ENCODE measurements around the gene KLHL3.

The KLHL3 gene

DNA sequence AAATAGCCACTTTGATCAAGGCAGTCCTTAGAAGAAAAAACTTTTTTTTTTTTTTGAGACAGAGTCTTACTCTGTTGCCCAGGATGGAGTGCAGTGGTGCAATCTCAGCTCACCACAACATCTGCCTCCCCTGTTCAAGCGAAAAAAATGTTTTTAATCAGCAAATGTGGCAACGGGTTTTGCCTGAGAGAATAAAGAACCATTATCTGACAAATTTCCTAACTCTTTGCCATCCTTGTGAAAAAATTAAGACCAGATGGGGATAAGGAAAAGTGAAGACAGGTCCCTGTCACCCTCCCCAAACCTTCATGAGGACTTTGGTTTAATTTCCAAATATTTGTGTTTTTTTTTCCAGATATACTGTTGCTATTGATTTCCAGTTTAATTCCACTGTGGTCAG is 129.5 kb downstream of the KLHL3 start:
- DNase-seq, result no peak

DNA sequence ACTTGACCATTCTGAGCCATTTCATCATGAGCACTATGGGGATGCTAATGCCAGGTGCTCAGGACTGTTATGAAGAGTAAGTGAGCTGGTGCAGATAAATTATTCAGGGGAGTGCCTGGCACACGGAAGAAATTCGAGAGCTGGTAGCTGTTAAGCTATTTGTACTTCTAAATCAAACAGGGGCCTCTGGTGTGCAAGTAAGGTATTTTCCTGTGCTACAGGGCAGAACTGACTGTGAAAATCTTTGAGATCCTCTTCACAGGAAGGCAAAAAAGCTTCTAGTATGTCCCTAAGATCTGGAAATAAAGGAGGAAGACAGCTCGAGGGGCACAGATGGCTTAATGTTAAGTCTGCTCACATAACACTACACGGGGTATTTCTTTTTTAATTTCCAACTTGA is 130.5 kb downstream of the KLHL3 start:
- no peak for DNase-seq

DNA sequence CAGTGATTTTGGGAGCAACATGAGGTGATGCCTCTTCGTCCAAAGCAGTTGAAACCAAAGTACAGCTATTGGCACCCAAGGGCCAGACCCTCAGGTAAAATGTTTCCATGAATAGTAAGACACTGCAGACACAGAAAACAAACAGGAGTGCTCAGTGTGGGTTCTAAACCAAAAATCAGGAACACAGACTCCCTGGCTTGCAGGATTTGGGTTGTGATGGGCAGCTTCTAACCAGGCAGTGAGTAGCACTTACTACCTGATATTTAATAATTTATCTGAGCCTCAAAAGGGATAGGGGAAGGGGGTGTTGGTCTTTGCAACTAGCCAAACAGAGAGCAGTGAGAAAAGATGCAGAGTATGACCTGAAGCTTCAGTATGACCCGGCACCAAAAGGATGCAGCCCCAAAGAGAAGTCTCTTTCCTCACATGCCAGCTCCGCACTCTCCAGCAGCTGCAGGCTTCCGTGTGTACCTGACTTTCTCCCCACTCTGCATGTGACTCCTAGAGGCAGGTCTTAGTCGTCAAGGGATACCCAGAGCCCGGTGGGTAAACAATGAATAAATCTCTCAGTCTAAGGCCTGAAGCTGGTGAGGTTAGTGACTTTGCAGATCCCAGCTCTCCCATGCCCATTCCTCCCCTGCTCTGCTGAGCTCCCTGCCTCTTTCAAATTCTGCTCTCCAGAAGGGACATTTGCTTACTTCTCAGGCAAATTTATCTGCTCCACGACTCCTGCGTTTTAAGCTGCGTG is 131.4 kb downstream of the KLHL3 start:
- DNase-seq, result no peak

DNA sequence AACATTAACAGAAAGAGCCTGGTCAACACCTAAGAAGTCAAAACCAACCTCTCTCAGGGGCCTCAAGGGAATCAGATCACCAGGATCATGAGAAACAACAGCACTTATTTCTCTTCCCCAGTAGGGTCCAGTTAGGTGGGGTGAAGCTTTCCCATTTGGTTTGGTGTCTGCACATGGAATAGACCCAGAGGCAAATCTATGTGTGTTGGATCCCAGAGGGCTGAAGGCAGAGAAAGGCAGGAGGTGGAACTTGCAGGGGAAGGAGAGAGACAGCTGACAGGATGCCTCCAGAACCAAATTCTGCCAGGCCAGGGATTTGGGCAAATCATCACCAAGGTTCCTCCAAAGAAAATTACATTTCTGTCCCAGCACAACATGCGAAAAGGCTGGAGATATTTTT is 132.0 kb downstream of the KLHL3 start:
- no peak for DNase-seq

DNA sequence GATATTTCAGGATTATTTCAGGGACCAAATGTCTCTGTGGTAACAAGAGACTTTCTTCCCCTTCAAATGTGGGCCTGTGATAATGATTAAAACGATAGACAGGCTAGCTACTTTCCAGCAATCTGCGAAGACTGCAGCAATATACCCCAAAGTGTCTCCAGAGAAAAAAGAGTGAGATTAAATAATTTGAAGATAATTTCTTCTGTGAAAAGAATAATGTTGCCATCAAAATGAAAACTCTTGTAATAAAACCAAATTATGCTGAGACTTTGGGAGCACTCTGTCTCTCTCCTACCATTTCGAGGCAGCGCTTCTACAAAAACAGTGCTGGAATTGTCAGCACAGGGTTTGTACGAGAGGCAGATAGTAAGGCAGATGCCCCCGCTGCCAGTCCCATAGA is 132.5 kb downstream of the KLHL3 start:
- no peak for DNase-seq

DNA sequence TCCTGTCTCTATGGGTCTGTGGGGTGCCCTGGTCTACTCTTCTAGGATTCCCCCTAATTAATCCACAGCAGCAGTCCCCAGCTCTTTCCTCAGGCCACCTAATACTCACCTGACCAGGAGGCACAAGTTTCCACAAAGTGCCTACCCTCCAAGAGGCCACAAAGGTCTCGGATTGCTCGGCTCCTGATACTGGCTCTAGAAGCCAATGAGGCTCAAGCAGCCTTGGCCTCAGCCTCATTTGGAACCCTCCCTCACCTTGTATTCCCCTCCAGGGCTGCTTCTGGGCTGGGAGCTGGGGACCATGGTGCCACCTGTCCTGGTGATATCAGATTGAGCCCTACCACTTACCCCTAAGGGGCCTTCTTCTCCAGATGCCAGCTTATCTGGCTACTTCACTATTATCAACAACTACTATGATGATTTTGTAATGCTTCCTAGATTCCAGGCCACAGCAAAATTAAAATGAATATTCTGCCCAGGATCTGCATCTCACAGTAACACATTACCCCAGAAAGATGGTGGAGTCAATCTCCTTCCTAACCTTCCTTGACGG is 133.1 kb downstream of the KLHL3 start:
- DNase-seq, result no peak

DNA sequence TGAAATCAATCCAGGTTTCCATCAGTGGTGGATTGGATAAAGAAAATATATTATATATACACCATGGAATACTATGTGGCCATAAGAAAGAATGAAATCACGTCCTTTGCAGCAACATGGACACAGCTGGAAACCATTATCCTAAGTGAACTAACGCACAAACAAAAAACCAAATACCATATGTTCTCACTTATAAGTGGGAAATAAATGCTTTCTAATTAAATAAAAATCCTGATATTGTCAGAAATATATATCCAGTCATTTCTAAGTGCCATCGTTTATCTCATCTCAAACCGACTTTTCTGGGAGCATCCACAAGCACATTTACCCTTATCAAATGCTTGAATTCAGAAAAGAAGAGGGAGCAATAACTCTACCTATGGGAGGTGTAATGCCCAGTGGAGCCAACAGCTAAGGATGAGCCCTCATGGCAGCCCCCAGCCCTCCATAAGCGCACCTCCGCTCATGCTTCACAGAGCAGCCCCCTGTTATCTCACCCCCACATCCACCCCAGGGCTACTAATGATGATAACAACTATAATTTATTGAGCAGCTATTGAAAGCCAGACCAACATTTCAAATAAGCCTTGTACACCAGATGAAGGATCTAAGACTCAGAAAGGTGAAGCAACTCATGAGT is 135.0 kb downstream of the KLHL3 start:
- no peak for DNase-seq

DNA sequence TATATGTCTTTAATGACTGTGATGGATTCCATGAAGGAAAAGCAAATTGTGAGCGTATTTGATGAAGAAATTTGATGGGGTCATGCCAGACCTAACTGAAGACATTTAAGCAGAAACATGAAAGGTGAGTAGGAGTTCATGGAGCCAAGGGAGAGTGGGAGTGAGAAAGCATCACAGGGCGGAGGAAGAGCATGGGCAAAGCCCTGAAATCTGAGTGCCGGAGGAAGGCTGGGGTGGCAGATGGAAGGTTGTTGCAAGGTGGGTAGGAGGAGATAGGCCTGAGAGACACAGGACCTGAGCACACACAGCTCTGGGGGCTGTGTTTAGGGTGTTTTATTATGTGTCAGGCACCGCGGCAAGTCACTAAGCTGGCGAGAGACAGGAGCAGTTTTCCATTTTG is 136.4 kb downstream of the KLHL3 start:
- no peak for DNase-seq

DNA sequence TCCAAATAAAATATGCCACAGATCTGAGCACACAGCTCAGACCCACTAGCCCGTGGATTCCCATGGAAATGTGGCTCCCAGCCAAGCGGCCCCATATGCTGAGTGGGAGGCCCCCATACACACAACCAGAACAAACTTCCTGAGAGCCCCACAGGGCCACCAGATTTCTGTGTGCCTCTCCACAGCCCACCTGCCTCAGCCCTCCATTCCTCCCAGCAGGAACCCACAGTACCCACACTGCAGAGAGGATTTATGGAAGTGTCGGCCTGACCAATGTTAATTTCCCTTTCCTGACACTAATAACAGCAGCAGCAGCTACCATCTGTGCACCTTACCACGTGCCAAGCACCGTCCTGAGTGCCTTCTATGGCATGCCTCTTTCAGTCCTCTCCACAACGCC is 137.5 kb downstream of the KLHL3 start:
- DNase-seq, result no peak

DNA sequence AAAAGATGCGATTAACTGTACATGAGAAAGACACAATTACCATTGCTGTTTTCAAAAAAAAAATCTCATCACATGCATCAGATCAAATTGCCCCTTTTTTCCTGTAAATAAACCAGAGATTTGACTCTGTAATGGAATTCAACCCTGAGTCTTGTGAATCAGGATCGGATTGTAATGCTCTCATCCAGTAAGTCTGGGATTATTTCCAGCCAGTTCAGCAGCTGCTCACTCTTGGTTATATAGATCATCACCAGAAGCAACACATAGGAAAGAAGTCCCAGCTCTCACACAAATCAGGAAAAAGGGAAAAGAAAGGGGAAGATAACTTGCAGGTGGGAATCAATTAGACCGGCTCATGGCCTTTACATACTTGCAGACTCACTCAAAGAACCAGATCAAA is 138.9 kb downstream of the KLHL3 start:
- DNase-seq, result no peak

DNA sequence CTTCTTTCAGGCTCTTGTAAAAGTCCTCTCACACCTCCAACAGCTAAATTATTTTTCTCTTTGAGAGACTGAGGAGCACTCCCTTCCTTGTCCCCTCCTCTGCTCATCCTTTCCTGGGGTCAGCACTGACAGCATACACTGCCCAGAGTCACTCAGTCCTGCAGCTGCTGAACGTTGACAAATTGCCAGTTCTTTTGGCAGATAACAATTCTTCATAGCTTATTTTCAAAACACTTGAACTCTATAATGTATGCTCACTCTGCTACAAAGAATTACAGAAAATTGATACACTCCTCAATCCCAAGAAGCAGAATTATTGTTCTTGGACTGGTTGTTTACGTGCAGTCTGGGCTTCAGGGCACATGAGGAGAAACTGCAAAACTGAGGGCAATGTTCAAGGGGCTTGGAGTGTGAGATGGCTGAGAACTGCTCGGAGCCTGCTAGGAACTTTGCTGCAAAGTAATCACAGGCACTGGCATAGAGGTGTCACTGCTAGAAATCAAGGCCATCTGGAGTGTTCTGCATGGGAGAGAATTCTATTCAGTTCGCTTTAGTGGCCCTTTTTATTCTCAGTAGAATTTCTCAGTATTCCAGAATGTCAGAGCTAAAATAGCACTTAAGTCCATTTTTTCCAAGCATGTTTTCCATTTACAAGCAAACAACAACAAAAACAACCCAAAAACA is 140.4 kb downstream of the KLHL3 start:
- no peak for DNase-seq

DNA sequence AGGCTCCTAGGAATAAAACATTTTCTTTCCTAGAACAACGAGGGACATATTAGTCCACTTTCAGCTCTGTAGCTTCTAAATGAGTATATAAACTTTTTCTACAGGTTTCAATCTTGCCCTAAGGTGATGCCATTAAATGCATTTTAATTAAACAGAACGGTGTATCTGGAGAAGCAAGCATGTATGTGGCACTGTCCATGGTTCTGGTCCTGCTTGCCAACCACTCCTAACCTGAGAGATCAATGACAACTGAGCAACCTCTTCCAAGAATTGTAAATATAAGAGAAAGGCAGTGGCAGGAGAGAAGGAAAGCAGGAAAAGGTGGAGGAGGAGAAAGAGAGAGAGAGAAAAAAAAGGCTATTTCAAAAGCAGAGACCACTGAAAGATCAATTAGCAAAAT is 141.2 kb downstream of the KLHL3 start:
- DNase-seq, result no peak

DNA sequence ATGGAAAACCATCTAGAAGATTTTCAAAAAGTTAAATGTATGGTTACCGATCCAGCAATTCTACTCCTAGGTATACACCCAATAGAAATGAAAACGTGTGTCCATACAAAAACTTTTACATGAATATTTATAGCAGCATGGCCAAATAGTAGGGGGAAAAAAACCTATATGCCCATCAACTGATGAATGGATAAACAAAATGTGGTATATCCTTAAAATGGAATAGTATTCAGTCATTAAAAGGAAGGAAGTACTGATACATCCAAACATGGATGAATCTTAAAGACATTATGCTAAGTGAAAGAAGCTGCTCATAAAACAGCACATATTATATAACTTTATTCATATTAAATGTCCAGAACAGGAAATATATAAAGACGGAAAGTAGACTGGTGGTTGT is 143.6 kb downstream of the KLHL3 start:
- DNase-seq, result no peak

DNA sequence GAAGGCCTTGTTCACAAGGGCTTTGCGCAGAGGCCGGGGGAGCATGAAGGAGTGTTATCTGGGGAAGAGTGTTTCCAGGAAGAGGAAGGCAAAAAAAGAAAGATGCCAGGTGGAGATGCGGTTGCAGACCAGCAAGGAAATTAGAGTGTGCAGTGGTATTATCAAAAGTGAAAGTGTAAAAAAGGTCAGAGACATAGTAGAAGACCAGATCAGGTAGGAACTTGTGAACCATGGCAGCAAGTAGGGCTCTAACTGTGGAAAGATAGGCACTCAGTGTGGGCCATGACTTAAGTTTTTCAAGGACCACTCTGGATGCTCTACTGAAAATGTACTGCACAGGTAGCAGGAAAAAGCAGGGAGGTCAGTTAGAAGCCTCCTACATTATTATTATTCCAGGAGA is 146.7 kb downstream of the KLHL3 start:
- DNase-seq, result no peak

DNA sequence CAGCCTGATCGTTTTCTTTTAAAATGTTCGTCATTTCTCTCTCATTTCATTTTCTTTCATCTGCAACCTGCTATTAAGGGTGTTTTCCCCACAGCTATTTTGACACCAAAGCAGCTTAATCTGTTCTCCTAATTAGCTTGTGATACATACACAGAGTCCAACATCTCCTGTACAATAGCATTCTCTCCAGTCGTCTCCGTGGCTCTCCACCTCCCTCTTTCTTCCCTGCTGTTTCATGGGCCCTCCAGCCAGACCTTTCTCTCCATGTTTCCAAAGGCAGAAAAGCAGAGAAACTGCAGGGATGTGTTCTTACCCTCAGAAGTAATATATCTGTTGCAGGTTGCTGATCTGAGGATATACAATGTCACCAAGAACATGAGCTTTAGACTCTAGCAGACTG is 148.0 kb downstream of the KLHL3 start:
- no peak for DNase-seq

DNA sequence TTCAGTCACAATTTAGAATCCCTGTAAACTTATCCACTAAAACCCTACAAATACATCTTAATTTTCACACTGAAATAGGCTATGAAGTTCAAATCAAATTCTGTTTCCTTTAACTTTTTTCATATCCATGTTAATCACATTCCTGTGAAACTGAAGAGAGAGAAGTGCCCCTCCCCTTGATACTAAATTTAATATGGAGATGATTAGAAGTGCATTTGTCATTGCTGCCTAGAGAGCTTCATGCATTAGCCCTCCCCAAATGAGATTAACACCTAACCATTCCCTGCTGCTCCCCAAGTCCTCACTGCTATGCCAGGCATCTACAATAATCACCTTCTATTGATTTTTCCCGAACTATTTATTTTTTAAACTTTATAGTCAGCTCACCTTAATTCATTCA is 151.6 kb downstream of the KLHL3 start:
- no peak for DNase-seq

DNA sequence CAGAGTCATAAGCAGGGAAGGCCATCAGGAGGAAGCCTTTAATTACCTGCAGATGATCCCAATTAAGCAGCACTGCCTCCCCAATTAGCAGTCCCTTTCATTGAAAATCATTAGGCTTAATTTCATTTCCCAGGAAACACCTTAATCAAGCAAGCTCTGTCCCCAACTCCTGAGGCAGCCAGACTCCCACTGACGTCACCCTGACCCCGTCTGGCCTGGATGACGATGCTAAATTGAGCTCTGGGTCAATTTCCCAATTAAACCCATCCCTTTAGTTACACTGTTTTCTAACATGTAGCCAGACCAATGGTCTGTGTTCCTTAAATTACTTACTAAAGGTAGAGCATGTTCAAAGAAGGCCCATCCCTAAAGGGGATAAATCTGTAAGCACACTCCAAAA is 152.8 kb downstream of the KLHL3 start:
- DNase-seq, result no peak

DNA sequence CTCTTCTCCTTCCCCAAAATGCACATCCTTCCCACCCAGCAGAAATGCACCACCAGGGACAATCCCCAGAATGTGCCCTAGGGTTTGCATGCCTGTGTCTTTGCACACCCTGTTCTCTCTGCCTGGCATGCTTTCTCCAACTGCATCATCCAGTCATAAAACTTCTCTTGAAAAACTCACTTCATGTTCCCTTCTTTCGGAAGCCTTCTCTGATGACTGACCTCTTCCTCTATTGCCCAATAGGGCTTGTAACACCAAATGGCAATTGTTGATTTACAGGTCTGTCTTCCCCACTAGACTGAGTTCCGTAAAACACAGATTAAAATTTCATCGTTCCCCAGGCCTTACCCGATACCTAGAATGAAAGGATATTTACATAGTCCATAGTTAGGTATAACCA is 153.7 kb downstream of the KLHL3 start:
- DNase-seq, result no peak

DNA sequence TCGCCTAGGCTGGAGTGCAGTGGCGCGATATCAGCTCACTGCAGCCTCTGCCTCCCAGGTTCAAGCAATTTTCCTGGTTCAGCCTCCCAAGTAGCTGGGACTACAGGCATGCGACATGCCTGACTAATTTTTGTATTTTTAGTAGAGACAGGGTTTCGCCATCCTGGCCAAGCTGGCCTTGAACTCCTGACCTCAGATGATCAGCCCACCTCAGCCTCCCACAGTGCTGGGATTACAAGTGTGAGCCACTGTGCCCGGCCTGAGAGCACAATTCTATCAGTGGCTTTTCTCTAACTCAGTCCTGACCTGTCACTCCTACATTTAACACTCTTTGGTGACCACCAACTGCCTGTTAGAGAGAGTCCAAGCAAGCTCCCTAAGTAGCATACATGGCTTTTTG is 154.1 kb downstream of the KLHL3 start:
- DNase-seq, result no peak

DNA sequence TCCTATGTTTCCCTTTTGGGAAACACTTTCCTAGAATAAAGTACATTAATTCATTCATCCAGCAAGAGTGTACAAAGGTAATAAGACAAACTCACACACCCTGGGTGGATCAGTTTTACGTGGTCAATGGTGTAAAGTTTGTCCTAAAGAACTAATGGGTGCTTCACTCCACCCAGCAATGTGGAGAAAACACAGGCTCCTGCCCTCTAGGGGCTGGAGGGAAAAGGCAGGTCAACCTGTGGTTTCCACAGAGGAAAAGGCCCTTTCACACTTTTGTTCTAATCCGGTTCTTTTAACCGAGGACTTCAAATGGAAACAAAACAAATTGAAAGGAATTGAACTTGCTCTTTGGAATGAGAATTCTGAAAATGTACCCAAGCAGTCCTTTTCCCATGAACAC is 155.9 kb downstream of the KLHL3 start:
- DNase-seq, result no peak

DNA sequence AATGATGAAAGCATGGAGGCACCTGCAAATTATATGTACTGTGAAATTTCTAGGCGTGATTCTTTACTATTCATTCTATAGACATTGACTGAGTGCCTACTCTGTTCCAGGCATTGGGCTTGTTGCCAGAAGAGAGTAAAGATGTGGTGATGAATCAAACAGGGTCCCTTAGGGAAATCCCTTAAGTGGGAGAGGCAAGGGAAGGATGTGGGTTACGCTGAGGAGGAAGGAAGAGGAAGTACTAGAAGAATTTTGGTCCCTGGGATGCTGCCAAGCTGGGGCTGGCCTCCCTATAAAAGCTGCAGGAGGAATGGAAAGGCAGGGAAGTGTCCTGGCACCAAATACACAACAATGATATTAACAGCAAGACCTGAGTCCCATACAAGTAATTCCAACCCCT is 160.0 kb downstream of the KLHL3 start:
- no peak for DNase-seq

DNA sequence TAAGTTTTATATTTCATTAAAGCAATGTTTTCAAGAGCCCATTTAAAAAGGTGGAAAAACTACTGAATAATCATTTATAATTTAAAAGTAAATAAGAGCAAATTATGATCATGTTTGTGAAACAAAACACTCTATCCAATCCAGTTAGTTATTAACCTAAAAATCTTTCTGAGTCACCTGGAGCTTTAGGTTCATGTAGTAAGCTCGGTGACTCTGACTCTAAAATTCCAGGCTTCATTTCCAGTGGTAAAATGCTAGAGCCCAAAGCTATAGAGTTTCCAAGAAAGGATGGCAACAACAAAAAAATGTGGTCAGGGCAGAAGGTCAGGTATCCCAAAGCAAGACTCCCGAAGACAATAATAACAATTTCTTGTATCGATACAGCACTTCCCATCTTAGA is 160.7 kb downstream of the KLHL3 start:
- DNase-seq, result no peak

DNA sequence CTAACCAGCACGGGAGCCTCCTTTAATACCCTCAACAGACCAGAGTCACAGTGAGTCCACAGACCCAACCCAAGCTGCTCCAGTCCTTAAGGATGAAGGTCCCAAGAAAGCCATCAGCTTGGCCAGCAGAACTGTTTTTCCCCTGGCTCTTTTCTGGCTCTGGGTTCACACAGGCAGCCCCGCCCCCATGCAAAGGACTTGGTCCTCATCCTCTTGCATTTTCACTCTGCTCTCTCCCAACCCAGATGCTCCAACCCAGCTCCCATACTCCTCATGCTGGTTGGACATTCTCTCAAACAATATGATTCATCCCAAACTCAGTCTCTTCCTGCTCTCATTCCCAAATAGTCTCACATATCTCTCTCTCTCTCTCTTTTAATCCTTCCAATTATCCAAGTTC is 162.5 kb downstream of the KLHL3 start:
- DNase-seq, result no peak

DNA sequence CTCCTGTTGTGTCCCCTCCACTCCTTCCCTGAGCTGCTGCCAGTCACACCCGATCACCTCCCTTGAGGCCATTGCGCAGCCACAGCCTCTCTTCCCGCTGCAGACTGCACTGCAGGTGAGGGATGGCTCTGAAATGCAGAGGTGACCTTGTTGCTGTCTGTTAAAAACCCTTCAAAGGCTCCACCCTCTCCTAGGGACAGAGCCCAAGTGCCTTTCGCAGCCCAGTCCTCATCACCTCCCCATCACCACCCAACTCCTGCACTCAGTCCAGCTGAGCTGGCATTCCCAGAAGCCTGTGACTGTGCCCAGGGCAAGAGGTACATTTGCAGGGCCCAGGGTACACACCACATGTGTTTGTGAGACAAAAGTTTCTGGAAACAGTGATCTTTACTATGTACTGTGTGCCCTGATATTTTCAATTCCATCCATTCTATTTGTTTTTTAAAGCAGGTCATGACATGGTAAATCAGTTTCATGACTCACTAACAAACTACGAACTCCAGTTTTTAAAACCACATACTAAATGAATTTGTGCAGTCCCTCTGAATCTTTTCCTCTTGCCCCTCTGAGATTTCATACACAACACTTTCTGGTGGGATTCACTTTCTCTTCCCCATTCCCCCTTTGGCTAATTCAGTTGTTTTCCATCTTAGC is 163.7 kb downstream of the KLHL3 start:
- DNase-seq, result no peak
